HG02759 (cell line): ENCODE data around the gene SMIM29.
A peak's percentile ranks its signal among the peaks of the same experiment; 100 is the strongest.

ENCODE experiments used
- ATAC-seq: cut with Tn5 transposase; IDR thresholded peaks from one replicate; pipeline ENCODE4 v1.9.1; 2021; ENCODE audit warnings: mild to moderate bottlenecking, moderate library complexity; ENCODE audit not compliant: unreplicated experiment

SMIM29 gene

GRCh38 chr6:34241351-34242215, 7.2 kb downstream of the SMIM29 start:
- ATAC-seq, result no peak

GRCh38 chr6:34240329-34241248, 8.2 kb downstream of the SMIM29 start:
- no peak for ATAC-seq

DNA sequence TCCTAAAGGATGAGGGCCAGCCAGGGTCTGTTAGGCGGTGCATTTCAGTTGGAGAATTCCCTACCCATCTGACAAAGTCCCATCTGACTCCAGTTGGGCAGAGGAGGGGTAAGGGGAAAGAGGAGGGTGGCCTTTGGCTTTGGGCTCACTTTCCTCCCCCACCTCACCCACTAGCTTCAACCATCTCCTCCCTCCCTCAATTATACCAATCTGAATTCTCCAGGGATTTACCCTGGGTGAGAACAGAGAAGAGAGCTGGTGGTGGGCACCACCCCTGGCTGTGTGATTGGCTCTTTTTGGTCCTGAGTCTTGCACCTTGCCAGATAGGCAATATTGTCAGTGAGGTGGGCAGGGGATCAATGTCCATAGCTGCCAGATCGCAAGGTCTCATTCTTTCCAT, 8.9 kb downstream of the SMIM29 start:
- no peak for ATAC-seq

GRCh38 chr6:34239500-34239825, 9.3 kb downstream of the SMIM29 start:
- no peak for ATAC-seq

GRCh38 chr6:34238585-34239499, 10.0 kb downstream of the SMIM29 start:
- ATAC-seq, result no peak

- ATAC-seq, result peak; percentile 22
These were observed 10.9 kb downstream of the SMIM29 start for GRCh38 chr6:34237722-34238584.

- ATAC-seq, result peak; percentile 20
These were observed 11.5 kb downstream of the SMIM29 start for GRCh38 chr6:34237316-34237721.

DNA sequence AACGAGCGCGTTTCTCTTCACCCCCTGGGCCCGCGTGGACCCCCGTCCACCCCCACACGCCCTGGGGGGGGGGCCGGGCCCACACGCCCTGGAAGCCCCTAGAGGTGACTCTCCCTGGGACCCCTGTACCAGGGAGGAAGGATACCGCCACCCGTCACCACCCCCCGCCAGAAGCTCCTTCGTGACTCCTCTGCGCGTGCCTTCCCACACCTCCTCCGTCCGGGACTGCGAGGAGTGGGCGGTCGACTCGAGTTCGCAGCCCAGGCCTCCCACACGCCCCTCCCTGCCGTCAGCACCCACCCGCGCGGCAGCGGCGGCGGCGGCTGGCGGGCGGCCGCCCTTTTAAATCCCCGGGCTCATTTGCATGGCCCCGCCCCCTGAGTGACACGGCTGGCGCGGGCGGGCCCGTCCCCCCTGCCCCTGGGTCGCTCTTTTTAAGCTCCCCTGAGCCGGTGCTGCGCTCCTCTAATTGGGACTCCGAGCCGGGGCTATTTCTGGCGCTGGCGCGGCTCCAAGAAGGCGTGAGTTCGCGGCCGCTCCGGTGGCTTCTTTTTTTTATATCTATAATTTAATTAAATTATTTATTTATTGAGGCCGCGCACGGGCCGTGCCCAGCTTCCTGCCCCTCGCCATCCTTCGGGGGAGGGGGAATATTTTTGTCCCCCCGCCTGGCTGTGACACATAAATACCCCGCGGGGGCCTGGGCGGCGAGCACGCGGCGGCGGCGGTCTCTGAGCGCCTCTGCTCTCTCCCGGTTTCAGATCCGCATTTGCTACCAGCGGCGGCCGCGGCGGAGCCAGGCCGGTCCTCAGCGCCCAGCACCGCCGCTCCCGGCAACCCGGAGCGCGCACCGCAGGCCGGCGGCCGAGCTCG, 12.1 kb downstream of the SMIM29 start, which contains the start of gene HMGA1:
TSS of gene HMGA1 (plus strand) at position 431 of the 873 bp plus-strand sequence. CDS start 3,908 bp downstream, outside the sequence.
- ATAC-seq, result peak; percentile 64

DNA sequence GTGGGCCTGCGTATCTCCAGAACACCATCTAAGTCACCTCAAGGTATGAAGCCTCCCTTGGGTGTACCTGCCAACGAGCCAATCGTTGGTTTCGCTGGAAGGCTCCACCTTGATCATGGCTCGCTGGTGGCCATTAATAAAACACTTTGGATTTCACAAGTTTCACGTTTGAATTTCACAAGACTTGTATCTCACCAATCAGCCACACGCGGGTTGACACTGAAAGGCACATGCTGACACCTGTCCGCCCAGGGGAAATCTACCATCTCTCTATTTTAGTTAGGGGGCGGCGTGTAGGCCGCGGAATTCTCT, 12.7 kb downstream of the SMIM29 start:
- no peak for ATAC-seq

GRCh38 chr6:34235307-34236130, 13.3 kb downstream of the SMIM29 start:
- ATAC-seq, result no peak

DNA sequence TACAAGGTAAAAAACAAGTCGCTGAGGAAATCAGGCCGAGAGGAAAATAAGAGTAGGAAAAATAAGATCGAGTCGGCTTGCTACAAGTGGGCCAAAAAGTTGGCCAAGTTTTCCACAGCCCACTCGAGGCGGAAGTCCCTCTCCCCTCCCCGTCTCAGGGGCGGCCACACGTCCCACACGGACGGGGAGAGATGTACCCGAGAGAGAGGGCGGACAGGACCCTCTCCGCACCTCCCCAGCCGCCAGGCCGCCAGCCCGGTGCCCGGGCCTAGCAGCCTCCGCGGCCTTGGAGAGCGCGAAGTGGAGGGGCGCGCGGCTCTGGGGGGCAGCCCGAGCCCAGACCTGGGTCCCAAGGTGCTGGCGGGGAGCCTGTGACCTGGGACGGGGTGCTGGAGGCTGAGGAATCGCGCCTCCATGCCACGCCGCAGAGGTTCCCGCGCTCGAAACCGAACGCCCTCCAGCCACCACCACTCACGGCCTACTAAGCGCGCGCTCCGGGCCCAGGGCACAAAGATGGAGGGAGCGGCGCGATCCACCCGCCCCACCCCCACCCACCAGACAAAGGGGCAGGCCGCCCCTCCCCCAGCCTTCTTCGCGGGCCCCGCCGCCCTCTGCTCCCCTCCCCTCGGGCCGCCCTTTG, 14.0 kb downstream of the SMIM29 start:
- no peak for ATAC-seq

GRCh38 chr6:34233867-34234266, 14.9 kb downstream of the SMIM29 start:
- no peak for ATAC-seq

GRCh38 chr6:34232901-34233300, 15.9 kb downstream of the SMIM29 start:
- ATAC-seq, result no peak

GRCh38 chr6:34231566-34232336, 17.1 kb downstream of the SMIM29 start:
- ATAC-seq, result no peak

- ATAC-seq, result no peak
These were observed 18.0 kb downstream of the SMIM29 start for GRCh38 chr6:34230653-34231371.

GRCh38 chr6:34229877-34230276, 18.9 kb downstream of the SMIM29 start:
- no peak for ATAC-seq
